Endothelial cell of umbilical vein (primary cell): ENCODE data around the gene STAC3. TPM values are rescaled to one million over a fixed set of nuclear protein-coding genes. Genes with fewer than 3 reads are reported as not detected.
A peak's percentile ranks its signal among the peaks of the same experiment; 100 is the strongest.

Experiments used
- BruUV-seq: library from RNA; stranded (reverse); fragments of 400-500 nt; replicated peaks from 2 replicates; lab custom pipeline; 2021; lab: Mats Ljungman, UMichigan
- CTCF ChIA-PET: fragments of 300-600, 350-600 bp; sonication (Branson Sonifier 250); formaldehyde crosslinking; loops from one replicate; lab custom pipeline; 2021; ENCODE audit warnings: antibody characterized with exemption, inconsistent platforms; lab: Charles Lee
- POLR2A ChIA-PET: fragments of 300-600, 350-600 bp; sonication (Branson Sonifier 250); formaldehyde crosslinking; loops from one replicate; lab custom pipeline; 2021; ENCODE audit warnings: antibody characterized with exemption, inconsistent platforms; lab: Charles Lee
- DNase-seq: peaks from one replicate; pipeline ENCODE4 v3.0.0-alpha.2; 2011; ENCODE audit warnings: low read depth, low spot score
- FAIRE-seq: peaks from 2 replicates; lab custom pipeline; 2011; peaks lifted over from hg19 to GRCh38; lab: Jason Lieb, UNC
- H2AFZ ChIP-seq: 2 replicates; pipeline ENCODE4 v1.6.0; 2012; ENCODE audit warnings: low read depth, low read length, control low read depth, inconsistent platforms
- H3K27ac ChIP-seq: 2 replicates; pipeline ENCODE4 v1.5.1; 2011; ENCODE audit warnings: low read depth, mild to moderate bottlenecking, control low read depth, low read length, moderate library complexity; ENCODE audit not compliant: insufficient read depth
- H3K27me3 ChIP-seq, 2 experiments: 2 replicates each; pipeline versions ENCODE4 v1.6.0 to v1.6.1; 2011; ENCODE audit warnings: low read length in 2 of 2, mixed read lengths in 1 of 2; ENCODE audit not compliant: control insufficient read depth in 2 of 2, insufficient read depth in 2 of 2
- H3K36me3 ChIP-seq, 2 experiments: 2 replicates in 1 of 2; 3 replicates in 1 of 2; pipeline ENCODE4 v1.5.1; 2011; ENCODE audit warnings: low read length in 2 of 2, mild to moderate bottlenecking in 1 of 2, moderate library complexity in 1 of 2; ENCODE audit not compliant: control insufficient read depth in 2 of 2, insufficient read depth in 2 of 2; ENCODE audit errors: extremely low read depth in 1 of 2
- H3K4me1 ChIP-seq: 3 replicates; pipeline ENCODE4 v1.5.1; 2011; ENCODE audit warnings: mild to moderate bottlenecking, low read length; ENCODE audit not compliant: control insufficient read depth, insufficient read depth; ENCODE audit errors: extremely low read depth
- H3K4me2 ChIP-seq: 2 replicates; pipeline ENCODE4 v1.6.1; 2011; ENCODE audit warnings: low read length, control low read depth, mixed read lengths; ENCODE audit not compliant: insufficient read depth
- H3K4me3 ChIP-seq, 3 experiments: fragments of 200-600 bp in 1 of 3; sonication (generic), shearing (Covaris generic) in 1 of 3; replicated peaks in 1 of 3; 2 replicates each; pipeline ENCODE4 v1.5.1; 2011 to 2016; ENCODE audit warnings: control low read depth in 3 of 3, low read length in 3 of 3, mild to moderate bottlenecking in 2 of 3, inconsistent platforms in 1 of 3, low read depth in 1 of 3, moderate library complexity in 1 of 3; ENCODE audit not compliant: insufficient read depth in 1 of 3
- H3K79me2 ChIP-seq: 2 replicates; pipeline ENCODE4 v1.6.0; 2012; ENCODE audit warnings: low read length, inconsistent platforms; ENCODE audit not compliant: control insufficient read depth, insufficient read depth
- H3K9ac ChIP-seq: replicated peaks from 2 replicates; pipeline ENCODE3; 2011; ENCODE audit warnings: low read length, control low read depth; ENCODE audit not compliant: insufficient read depth; ENCODE audit errors: extremely low read depth
- H3K9me1 ChIP-seq: replicated peaks from 3 replicates; pipeline ENCODE4 v1.6.0; 2011; ENCODE audit warnings: mild to moderate bottlenecking, low read length; ENCODE audit not compliant: control insufficient read depth, insufficient read depth; ENCODE audit errors: extremely low read depth
- H3K9me3 ChIP-seq: replicated peaks from 2 replicates; pipeline ENCODE4 v1.5.1; 2012; ENCODE audit warnings: low read length, inconsistent platforms; ENCODE audit not compliant: control insufficient read depth, insufficient read depth
- H4K20me1 ChIP-seq: replicated peaks from 2 replicates; pipeline ENCODE3; 2011; ENCODE audit warnings: mild to moderate bottlenecking, low read length; ENCODE audit not compliant: control insufficient read depth, insufficient read depth; ENCODE audit errors: extremely low read depth
- CTCF ChIP-seq, 2 donors: IDR thresholded peaks; 1 replicate in 1 of 2; 2 replicates in 1 of 2; pipeline ENCODE4 v1.5.1; 2011; ENCODE audit warnings: low read length in 2 of 2, mild to moderate bottlenecking in 2 of 2, moderate library complexity in 2 of 2, control low read depth in 1 of 2, inconsistent platforms in 1 of 2, low read depth in 1 of 2; ENCODE audit not compliant: insufficient read depth in 1 of 2; ENCODE audit errors: extremely low read depth in 1 of 2
- EZH2 ChIP-seq: IDR thresholded peaks from 2 replicates; pipeline ENCODE4 v1.6.1; 2012; ENCODE audit warnings: borderline replicate concordance, low read depth, mild to moderate bottlenecking, moderate library complexity, low read length, inconsistent platforms; ENCODE audit not compliant: severe bottlenecking
- GATA2 ChIP-seq: IDR thresholded peaks from 2 replicates; pipeline ENCODE4 v1.7.0; 2011; ENCODE audit warnings: low read depth, mild to moderate bottlenecking, moderate library complexity, mixed read lengths, low read length; ENCODE audit not compliant: insufficient read length, insufficient read depth
- dilution Hi-C: fragments of 300-500 bp; cut with MboI; formaldehyde crosslinking; loops from one replicate; pipeline ENCODE4 v1.15.0; 2019; ENCODE audit warnings: low sequenced_read_pairs; ENCODE audit not compliant: extremely low pct_ligation_motif_present
- intact Hi-C: fragments of 100-400 bp; cut with micrococcal nuclease; formaldehyde crosslinking; loops from one replicate; pipeline ENCODE4 v1.10.0; 2022
- polyA plus RNA-seq, 4 experiments: library from polyadenylated mRNA; depleted of rRNA in 3 of 4; stranded (reverse) in 3 of 4; unstranded in 1 of 4; fragments of >200 nt; gene quantifications; 2 replicates each; pipeline versions ENCODE4 v1.2.1 to v1.2.3, GENCODE V29; 2011 to 2012; ENCODE audit warnings: missing spikeins in 1 of 4
- total RNA-seq: library from RNA; stranded (reverse); gene quantifications from 2 replicates; pipeline ENCODE4 v1.2.3, GENCODE V29; 2021

STAC3 gene
- total and polyA plus RNA-seq, 2 donors (not counting 3 experiments of a cell fraction or from before 2014, with no cell fraction given), result 0.36 to 0.55 TPM

GRCh38 chr12:57236925-57237595, 13.9 kb downstream of the STAC3 start:
- Histone ChIP-seq H3K27ac (no peak overlapping the region), H3K4me1 (peaks cover 24% of the 10 kb centered on the region), H4K20me1 (no peaks in the 10 kb centered on the region), H3K79me2 (no peaks in the 10 kb centered on the region), H3K4me2 (no peak overlapping the region), H3K9ac (no peak overlapping the region), H3K4me3 (no peak overlapping the region), H3K9me1 (no peaks in the 10 kb centered on the region), H3K9me3 (no peaks in the 10 kb centered on the region), H3K27me3 (peaks cover 44 to 51% of the 10 kb centered on the region in 2 experiments), H3K36me3 (peaks cover 3 to 20% of the 10 kb centered on the region in 2 experiments), H2AFZ (no peak overlapping the region)
- BruUV-seq, result no TSS peak
- dilution Hi-C loops (no loop called here), intact Hi-C loops (no loop called here)
- DNase-seq, result no peak
- ChIA-PET POLR2A (no interaction called here), CTCF (interaction anchor here (0.8 to 10.7 kb wide), 5 partner anchors 7 to 23 kb away, joined by 3 to 214 read pairs (median 60); partner anchors contain the start of genes NXPH4 and SHMT2)
- peak; percentile 63 for TF ChIP-seq EZH2
- no peak for TF ChIP-seq CTCF (IDR thresholded peaks at IDR 0.05; ENCODE audit: extremely low read depth in 1 of 2, insufficient read depth in 1 of 2, low read depth in 1 of 2, low read length in 2 of 2)
- no peak for TF ChIP-seq GATA2
- no peak for FAIRE-seq
